MM.1S (cell line): ENCODE measurements around the gene MT3.
A peak's percentile ranks its signal among the peaks of the same experiment; 100 is the strongest.

Experiments used
- DNase-seq: peaks from one replicate; pipeline ENCODE4 v3.0.0-alpha.2; 2015
- H2AFZ ChIP-seq: fragments of 300-600 bp; sonication (generic); 2 replicates; pipeline ENCODE4 v1.6.0; 2016; ENCODE audit warnings: antibody characterized with exemption, low read length
- H3F3A ChIP-seq: fragments of 300-600 bp; sonication (generic); 2 replicates; pipeline ENCODE4 v1.6.1; 2016; ENCODE audit warnings: mild to moderate bottlenecking, antibody characterized with exemption, low read length, moderate library complexity, mixed read lengths; ENCODE audit not compliant: insufficient read depth
- H3K27ac ChIP-seq: fragments of 300-600 bp; sonication (generic); 2 replicates; pipeline ENCODE4 v1.5.1; 2016; ENCODE audit warnings: mild to moderate bottlenecking, low read length
- H3K27me3 ChIP-seq: fragments of 300-600 bp; sonication (generic); replicated peaks from 2 replicates; pipeline ENCODE4 v1.6.0; 2016; ENCODE audit warnings: low read length; ENCODE audit not compliant: insufficient read depth
- H3K36me3 ChIP-seq: fragments of 300-600 bp; sonication (generic); replicated peaks from 2 replicates; pipeline ENCODE4 v1.6.1; 2016; ENCODE audit warnings: mild to moderate bottlenecking, low read length, mixed read lengths; ENCODE audit not compliant: insufficient read depth
- H3K4me1 ChIP-seq: fragments of 300-600 bp; sonication (generic); 2 replicates; pipeline ENCODE4 v1.6.1; 2016; ENCODE audit warnings: low read length, mixed read lengths
- H3K4me2 ChIP-seq: fragments of 300-600 bp; sonication (generic); 2 replicates; pipeline ENCODE4 v1.6.0; 2016; ENCODE audit warnings: low read depth, low read length
- H3K4me3 ChIP-seq: fragments of 300-600 bp; sonication (generic); 2 replicates; pipeline ENCODE4 v1.5.1; 2016; ENCODE audit warnings: low read length, mixed read lengths
- H3K79me2 ChIP-seq: fragments of 300-600 bp; sonication (generic); 2 replicates; pipeline ENCODE4 v1.6.1; 2016; ENCODE audit warnings: mixed run types, low read length, mixed read lengths
- H3K9ac ChIP-seq: fragments of 300-600 bp; sonication (generic); 2 replicates; pipeline ENCODE4 v1.6.1; 2016; ENCODE audit warnings: low read length, mixed read lengths
- H3K9me2 ChIP-seq: fragments of 300-600 bp; sonication (generic); replicated peaks from 2 replicates; pipeline ENCODE4 v1.6.1; 2016; ENCODE audit warnings: mild to moderate bottlenecking, low read length, mixed read lengths; ENCODE audit not compliant: insufficient read depth
- H3K9me3 ChIP-seq: fragments of 300-600 bp; sonication (generic); replicated peaks from 2 replicates; pipeline ENCODE4 v1.6.1; 2016; ENCODE audit warnings: mild to moderate bottlenecking, low read length, mixed read lengths; ENCODE audit not compliant: insufficient read depth
- H4K20me1 ChIP-seq: fragments of 300-600 bp; sonication (generic); 2 replicates; pipeline ENCODE4 v1.6.1; 2016; ENCODE audit warnings: mild to moderate bottlenecking, low read length, moderate library complexity, mixed read lengths; ENCODE audit not compliant: insufficient read depth
- EZH2 ChIP-seq: fragments of 300-600 bp; sonication (generic); optimal IDR thresholded peaks from 2 replicates; pipeline ENCODE3; 2017; ENCODE audit warnings: low read depth, mild to moderate bottlenecking, antibody characterized with exemption, low read length, mixed read lengths
- EZH2phosphoT487 ChIP-seq: fragments of 300-600 bp; sonication (generic); IDR thresholded peaks from 2 replicates; pipeline ENCODE4 v1.6.1; 2018; ENCODE audit warnings: antibody characterized with exemption, low read length
- TF ChIP-seq, protein P1 (sequence below): fragments of 300-600 bp; sonication (generic); IDR thresholded peaks from 2 replicates; pipeline ENCODE4 v1.5.1; 2016; ENCODE audit warnings: antibody characterized with exemption, low read length, mixed read lengths

The MT3 gene

GRCh38 chr16:56549744-56550385, 39.5 kb upstream of the MT3 start:
- TF ChIP-seq, protein P1, sequence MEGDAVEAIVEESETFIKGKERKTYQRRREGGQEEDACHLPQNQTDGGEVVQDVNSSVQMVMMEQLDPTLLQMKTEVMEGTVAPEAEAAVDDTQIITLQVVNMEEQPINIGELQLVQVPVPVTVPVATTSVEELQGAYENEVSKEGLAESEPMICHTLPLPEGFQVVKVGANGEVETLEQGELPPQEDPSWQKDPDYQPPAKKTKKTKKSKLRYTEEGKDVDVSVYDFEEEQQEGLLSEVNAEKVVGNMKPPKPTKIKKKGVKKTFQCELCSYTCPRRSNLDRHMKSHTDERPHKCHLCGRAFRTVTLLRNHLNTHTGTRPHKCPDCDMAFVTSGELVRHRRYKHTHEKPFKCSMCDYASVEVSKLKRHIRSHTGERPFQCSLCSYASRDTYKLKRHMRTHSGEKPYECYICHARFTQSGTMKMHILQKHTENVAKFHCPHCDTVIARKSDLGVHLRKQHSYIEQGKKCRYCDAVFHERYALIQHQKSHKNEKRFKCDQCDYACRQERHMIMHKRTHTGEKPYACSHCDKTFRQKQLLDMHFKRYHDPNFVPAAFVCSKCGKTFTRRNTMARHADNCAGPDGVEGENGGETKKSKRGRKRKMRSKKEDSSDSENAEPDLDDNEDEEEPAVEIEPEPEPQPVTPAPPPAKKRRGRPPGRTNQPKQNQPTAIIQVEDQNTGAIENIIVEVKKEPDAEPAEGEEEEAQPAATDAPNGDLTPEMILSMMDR: no peak
- TF ChIP-seq EZH2 (no peak), EZH2phosphoT487 (no peak)
- Histone ChIP-seq H3K79me2 (no peaks in the 10 kb centered on the region), H3K27ac (no peak overlapping the region), H3K4me1 (peaks cover 24% of the 10 kb centered on the region), H3K4me3 (no peak overlapping the region), H3K9me2 (no peaks in the 10 kb centered on the region), H3K36me3 (no peaks in the 10 kb centered on the region), H2AFZ (no peak overlapping the region), H3F3A (no peaks in the 10 kb centered on the region), H3K27me3 (no peaks in the 10 kb centered on the region), H4K20me1 (no peaks in the 10 kb centered on the region), H3K4me2 (no peak overlapping the region), H3K9me3 (no peaks in the 10 kb centered on the region), H3K9ac (no peak overlapping the region)
- no peak for DNase-seq

DNA sequence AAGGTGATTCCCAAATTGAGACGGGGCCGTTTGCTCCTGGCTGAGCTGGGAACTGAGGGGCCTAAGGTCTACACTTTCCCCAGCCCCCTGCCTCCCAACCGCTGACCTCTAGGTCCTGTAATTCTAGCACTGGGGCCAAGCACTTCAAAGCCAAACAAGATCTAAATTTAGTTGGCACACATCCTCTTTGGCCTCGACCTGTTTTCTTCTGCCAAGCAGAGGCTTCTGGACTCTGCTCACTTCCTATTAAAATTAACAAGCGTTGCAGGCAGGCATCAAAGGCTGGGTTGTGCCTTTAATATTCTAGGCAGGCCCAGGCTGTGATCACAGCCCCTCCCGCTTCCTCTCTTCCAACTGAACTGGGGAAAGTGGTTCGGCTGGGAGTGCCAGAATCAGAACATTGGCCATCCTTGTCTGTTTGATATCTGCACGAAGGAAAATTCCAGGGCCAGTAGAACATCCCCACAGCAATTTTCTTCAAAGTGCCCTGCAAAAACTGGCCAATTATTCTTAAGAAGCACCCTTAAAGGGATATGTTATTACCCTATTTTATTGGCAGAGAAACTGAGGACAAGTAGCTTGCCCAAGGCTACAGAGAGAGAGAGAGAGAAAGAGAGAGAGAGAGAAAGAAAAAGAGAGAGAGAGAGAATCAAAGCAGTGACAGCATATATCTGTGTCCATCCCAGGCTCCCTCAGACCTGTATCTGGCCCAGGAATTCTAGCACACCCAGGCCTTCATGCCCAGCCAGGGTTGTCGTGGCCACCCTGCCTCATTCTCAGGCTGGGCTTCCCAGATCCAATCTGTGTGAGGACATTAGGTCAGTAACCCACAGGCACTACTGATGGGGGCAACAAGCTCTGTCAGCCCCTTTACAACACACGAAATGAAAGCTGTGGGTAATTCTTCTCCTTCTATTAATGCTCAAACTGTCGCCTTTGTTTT, 37.3 kb upstream of the MT3 start:
- Histone ChIP-seq H3K4me2 (peak overlapping the region; percentile 41), H3K36me3 (no peaks in the 10 kb centered on the region), H3K27ac (no peak overlapping the region), H3K9ac (no peak overlapping the region), H3F3A (no peaks in the 10 kb centered on the region), H3K4me3 (no peak overlapping the region), H4K20me1 (no peaks in the 10 kb centered on the region), H3K9me2 (no peaks in the 10 kb centered on the region), H3K9me3 (no peaks in the 10 kb centered on the region), H3K4me1 (peaks cover 24% of the 10 kb centered on the region), H2AFZ (0 out of 2 replicates have a peak overlapping the region, but pooled peaks have one; percentile 4), H3K27me3 (no peaks in the 10 kb centered on the region), H3K79me2 (no peaks in the 10 kb centered on the region)
- DNase-seq: peak; percentile 62
- TF ChIP-seq EZH2phosphoT487: no peak
- TF ChIP-seq, protein P1: no peak
- TF ChIP-seq EZH2: no peak

- Histone ChIP-seq H3K9me3 (no peaks in the 10 kb centered on the region), H3K4me1 (peaks cover 10% of the 10 kb centered on the region), H3K27ac (no peak overlapping the region), H4K20me1 (no peaks in the 10 kb centered on the region), H3K36me3 (no peaks in the 10 kb centered on the region), H3K9me2 (no peaks in the 10 kb centered on the region), H3F3A (no peaks in the 10 kb centered on the region), H3K79me2 (no peaks in the 10 kb centered on the region), H3K4me2 (no peak overlapping the region), H2AFZ (no peak overlapping the region), H3K9ac (no peak overlapping the region), H3K27me3 (no peaks in the 10 kb centered on the region), H3K4me3 (no peak overlapping the region)
- DNase-seq: no peak
- TF ChIP-seq, protein P1: no peak
- no peak for TF ChIP-seq EZH2
- TF ChIP-seq EZH2phosphoT487: no peak
Measured at GRCh38 chr16:56554441-56554840, 34.9 kb upstream of the MT3 start.
